HepG2 (cell line): ENCODE results near the gene BRCA1. TPM values are rescaled to one million over a fixed set of nuclear protein-coding genes. Genes with fewer than 3 reads are reported as not detected.

Experiments
- AGO1 ChIP-seq: fragments of 200-400 bp; formaldehyde crosslinking; IDR thresholded peaks from 2 replicates; pipeline ENCODE4 v1.6.1; 2017; ENCODE audit warnings: mild to moderate bottlenecking, low read depth, low read length, moderate library complexity; ENCODE audit not compliant: poor library complexity, severe bottlenecking
- CEBPB ChIP-seq: IDR thresholded peaks from 2 replicates; pipeline ENCODE4 v1.6.1; 2011; ENCODE audit warnings: low read depth, low read length, improper control_type of control experiment, borderline replicate concordance
- KDM4B ChIP-seq: sonication (generic); formaldehyde crosslinking; IDR thresholded peaks from 2 replicates; pipeline ENCODE4 v1.4.0; 2020; ENCODE audit warnings: missing genetic modification reagents
- NAIF1 ChIP-seq: sonication (generic); formaldehyde crosslinking; IDR thresholded peaks from 2 replicates; pipeline ENCODE4 v1.5.0; 2020; ENCODE audit warnings: mild to moderate bottlenecking, missing genetic modification reagents, borderline replicate concordance
- NFIB ChIP-seq: sonication (generic); formaldehyde crosslinking; IDR thresholded peaks from 2 replicates; pipeline ENCODE4 v1.9.0; 2021; ENCODE audit warnings: missing genetic modification reagents, mild to moderate bottlenecking, borderline replicate concordance
- NR3C1 ChIP-seq: sonication (generic); formaldehyde crosslinking; IDR thresholded peaks from 2 replicates; pipeline ENCODE4 v1.4.0; 2020; ENCODE audit warnings: missing genetic modification reagents
- SOX6 ChIP-seq, 2 experiments: fragments of 450-650 bp in 1 of 2; sonication (generic) in 1 of 2; formaldehyde crosslinking in 1 of 2; IDR thresholded peaks; 2 replicates each; pipeline versions ENCODE4 v1.4.0 to v1.6.1; 2017 to 2020; ENCODE audit warnings: antibody characterized with exemption in 1 of 2, mild to moderate bottlenecking in 1 of 2, missing genetic modification reagents in 1 of 2
- ZNF138 ChIP-seq: sonication (generic); formaldehyde crosslinking; IDR thresholded peaks from 2 replicates; pipeline ENCODE4 v1.5.0; 2020; ENCODE audit warnings: mild to moderate bottlenecking, low read depth, missing genetic modification reagents
- ZNF24 ChIP-seq: fragments of 450-650 bp; IDR thresholded peaks from 2 replicates; pipeline ENCODE4 v1.6.1; 2017; ENCODE audit warnings: antibody characterized with exemption, mild to moderate bottlenecking
- ZNF354B ChIP-seq: sonication (generic); formaldehyde crosslinking; IDR thresholded peaks from 2 replicates; pipeline ENCODE4 v1.8.0; 2022; ENCODE audit warnings: mild to moderate bottlenecking, missing genetic modification reagents
- ZNF607 ChIP-seq: sonication (generic); formaldehyde crosslinking; IDR thresholded peaks from 2 replicates; pipeline ENCODE4 v1.5.1; 2020; ENCODE audit warnings: missing genetic modification reagents, mild to moderate bottlenecking, borderline replicate concordance
- polyA plus RNA-seq, 8 experiments: library from polyadenylated mRNA; depleted of rRNA in 3 of 8; stranded (reverse) in 7 of 8; unstranded in 1 of 8; fragments of >200 nt; fragmentation: Illumina TruSeq in 4 of 8; extraction: Trizol in 4 of 8; gene quantifications; 2 replicates each; pipeline versions ENCODE4 v1.2.1 to v1.2.3, GENCODE V29; 2011 to 2016; ENCODE audit warnings: low read depth in 4 of 8, missing spikeins in 1 of 8, mixed read lengths in 1 of 8; ENCODE audit not compliant: insufficient read depth in 1 of 8
- total RNA-seq, 5 experiments: library from RNA; depleted of rRNA; stranded (reverse); fragments of >200 nt; fragmentation: Illumina TruSeq; extraction: Trizol; gene quantifications; 2 replicates each; pipeline ENCODE4 v1.2.3, GENCODE V29; 2016; ENCODE audit warnings: low read depth in 1 of 5
- TF ChIP-seq, protein P1 (sequence below): sonication (generic); formaldehyde crosslinking; IDR thresholded peaks from 2 replicates; pipeline ENCODE4 v1.4.0; 2020; ENCODE audit warnings: mild to moderate bottlenecking, missing genetic modification reagents, borderline replicate concordance
- TF ChIP-seq, protein P2 (sequence below): sonication (generic); formaldehyde crosslinking; IDR thresholded peaks from 2 replicates; pipeline ENCODE4 v1.4.0; 2020; ENCODE audit warnings: missing genetic modification reagents
- TF ChIP-seq, protein P3 (sequence below): sonication (generic); formaldehyde crosslinking; conservative IDR thresholded peaks from 2 replicates; pipeline ENCODE4 v1.4.0; 2020; ENCODE audit warnings: missing genetic modification reagents
- TF ChIP-seq, protein P4 (sequence below): sonication (generic); formaldehyde crosslinking; IDR thresholded peaks from 2 replicates; pipeline ENCODE4 v1.4.0; 2020; ENCODE audit warnings: missing genetic modification reagents, borderline replicate concordance
- TF ChIP-seq, protein P5 (sequence below): sonication (generic); formaldehyde crosslinking; IDR thresholded peaks from 2 replicates; pipeline ENCODE4 v1.8.0; 2022; ENCODE audit warnings: mild to moderate bottlenecking, missing genetic modification reagents

Gene BRCA1
- total and polyA plus RNA-seq, 2 of the 13 experiments (the other 11 are each of a cell fraction or from before 2014, with no cell fraction given) = 13.3 to 37.5 TPM

DNA sequence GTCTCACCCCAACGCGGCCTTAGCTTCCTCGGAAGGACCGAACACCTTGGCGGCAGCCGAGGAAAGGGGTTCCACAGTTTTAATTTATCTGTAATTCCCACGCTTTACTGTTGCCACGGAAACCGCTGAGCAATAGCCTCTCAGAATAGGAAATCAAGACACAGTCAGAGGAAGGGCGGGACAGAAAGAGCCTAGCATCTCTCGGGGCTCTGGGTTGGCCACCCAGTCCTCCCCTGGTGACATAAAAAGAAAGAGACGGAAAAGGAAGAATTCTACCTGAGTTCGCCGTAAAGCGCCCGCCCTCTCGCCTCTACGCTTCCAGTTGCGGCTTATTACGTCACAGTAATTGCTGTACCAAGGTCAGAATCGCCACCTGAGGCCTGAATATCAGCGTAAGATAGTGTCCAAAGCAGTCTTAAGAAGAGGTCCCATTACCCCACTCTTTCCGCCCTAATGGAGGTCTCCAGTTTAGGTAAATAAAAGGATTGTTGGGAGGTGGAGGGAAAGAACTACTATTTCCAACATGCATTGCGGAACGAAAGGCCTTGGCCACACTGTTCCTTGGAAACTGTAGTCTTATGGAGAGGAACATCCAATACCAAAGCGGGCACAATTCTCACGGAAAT, 45.1 kb upstream of the BRCA1 start (continued):
- TF ChIP-seq NAIF1 (CRISPR knock-in tag) = peak; percentile 90; the same call in 1 of the 2 replicates
- TF ChIP-seq, protein P1, sequence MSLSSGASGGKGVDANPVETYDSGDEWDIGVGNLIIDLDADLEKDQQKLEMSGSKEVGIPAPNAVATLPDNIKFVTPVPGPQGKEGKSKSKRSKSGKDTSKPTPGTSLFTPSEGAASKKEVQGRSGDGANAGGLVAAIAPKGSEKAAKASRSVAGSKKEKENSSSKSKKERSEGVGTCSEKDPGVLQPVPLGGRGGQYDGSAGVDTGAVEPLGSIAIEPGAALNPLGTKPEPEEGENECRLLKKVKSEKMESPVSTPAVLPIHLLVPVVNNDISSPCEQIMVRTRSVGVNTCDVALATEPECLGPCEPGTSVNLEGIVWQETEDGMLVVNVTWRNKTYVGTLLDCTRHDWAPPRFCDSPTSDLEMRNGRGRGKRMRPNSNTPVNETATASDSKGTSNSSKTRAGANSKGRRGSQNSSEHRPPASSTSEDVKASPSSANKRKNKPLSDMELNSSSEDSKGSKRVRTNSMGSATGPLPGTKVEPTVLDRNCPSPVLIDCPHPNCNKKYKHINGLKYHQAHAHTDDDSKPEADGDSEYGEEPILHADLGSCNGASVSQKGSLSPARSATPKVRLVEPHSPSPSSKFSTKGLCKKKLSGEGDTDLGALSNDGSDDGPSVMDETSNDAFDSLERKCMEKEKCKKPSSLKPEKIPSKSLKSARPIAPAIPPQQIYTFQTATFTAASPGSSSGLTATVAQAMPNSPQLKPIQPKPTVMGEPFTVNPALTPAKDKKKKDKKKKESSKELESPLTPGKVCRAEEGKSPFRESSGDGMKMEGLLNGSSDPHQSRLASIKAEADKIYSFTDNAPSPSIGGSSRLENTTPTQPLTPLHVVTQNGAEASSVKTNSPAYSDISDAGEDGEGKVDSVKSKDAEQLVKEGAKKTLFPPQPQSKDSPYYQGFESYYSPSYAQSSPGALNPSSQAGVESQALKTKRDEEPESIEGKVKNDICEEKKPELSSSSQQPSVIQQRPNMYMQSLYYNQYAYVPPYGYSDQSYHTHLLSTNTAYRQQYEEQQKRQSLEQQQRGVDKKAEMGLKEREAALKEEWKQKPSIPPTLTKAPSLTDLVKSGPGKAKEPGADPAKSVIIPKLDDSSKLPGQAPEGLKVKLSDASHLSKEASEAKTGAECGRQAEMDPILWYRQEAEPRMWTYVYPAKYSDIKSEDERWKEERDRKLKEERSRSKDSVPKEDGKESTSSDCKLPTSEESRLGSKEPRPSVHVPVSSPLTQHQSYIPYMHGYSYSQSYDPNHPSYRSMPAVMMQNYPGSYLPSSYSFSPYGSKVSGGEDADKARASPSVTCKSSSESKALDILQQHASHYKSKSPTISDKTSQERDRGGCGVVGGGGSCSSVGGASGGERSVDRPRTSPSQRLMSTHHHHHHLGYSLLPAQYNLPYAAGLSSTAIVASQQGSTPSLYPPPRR (CRISPR knock-in tag) = no peak
- TF ChIP-seq, protein P2, sequence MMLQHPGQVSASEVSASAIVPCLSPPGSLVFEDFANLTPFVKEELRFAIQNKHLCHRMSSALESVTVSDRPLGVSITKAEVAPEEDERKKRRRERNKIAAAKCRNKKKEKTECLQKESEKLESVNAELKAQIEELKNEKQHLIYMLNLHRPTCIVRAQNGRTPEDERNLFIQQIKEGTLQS (CRISPR knock-in tag) = no peak; the same call in 1 of the 2 replicates
- TF ChIP-seq, protein P3, sequence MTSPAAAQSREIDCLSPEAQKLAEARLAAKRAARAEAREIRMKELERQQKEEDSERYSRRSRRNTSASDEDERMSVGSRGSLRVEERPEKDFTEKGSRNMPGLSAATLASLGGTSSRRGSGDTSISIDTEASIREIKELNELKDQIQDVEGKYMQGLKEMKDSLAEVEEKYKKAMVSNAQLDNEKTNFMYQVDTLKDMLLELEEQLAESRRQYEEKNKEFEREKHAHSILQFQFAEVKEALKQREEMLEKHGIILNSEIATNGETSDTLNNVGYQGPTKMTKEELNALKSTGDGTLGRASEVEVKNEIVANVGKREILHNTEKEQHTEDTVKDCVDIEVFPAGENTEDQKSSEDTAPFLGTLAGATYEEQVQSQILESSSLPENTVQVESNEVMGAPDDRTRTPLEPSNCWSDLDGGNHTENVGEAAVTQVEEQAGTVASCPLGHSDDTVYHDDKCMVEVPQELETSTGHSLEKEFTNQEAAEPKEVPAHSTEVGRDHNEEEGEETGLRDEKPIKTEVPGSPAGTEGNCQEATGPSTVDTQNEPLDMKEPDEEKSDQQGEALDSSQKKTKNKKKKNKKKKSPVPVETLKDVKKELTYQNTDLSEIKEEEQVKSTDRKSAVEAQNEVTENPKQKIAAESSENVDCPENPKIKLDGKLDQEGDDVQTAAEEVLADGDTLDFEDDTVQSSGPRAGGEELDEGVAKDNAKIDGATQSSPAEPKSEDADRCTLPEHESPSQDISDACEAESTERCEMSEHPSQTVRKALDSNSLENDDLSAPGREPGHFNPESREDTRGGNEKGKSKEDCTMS (CRISPR knock-in tag) = no peak
- TF ChIP-seq KDM4B = peak; percentile 9; the same call in 1 of the 2 replicates
- no peak for TF ChIP-seq NR3C1
- TF ChIP-seq ZNF354B (CRISPR knock-in tag) = peak; percentile 68
- TF ChIP-seq ZNF607 = peak; percentile 23; the same call in 1 of the 2 replicates
- TF ChIP-seq SOX6 (IDR thresholded peaks at IDR 0.05) = no peak
- TF ChIP-seq SOX6 (CRISPR knock-in tag; IDR thresholded peaks at IDR 0.05) = no peak
- no peak for TF ChIP-seq ZNF24
- no peak for TF ChIP-seq AGO1
- TF ChIP-seq, protein P4, sequence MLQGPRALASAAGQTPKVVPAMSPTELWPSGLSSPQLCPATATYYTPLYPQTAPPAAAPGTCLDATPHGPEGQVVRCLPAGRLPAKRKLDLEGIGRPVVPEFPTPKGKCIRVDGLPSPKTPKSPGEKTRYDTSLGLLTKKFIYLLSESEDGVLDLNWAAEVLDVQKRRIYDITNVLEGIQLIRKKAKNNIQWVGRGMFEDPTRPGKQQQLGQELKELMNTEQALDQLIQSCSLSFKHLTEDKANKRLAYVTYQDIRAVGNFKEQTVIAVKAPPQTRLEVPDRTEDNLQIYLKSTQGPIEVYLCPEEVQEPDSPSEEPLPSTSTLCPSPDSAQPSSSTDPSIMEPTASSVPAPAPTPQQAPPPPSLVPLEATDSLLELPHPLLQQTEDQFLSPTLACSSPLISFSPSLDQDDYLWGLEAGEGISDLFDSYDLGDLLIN = no peak
- TF ChIP-seq, protein P5, sequence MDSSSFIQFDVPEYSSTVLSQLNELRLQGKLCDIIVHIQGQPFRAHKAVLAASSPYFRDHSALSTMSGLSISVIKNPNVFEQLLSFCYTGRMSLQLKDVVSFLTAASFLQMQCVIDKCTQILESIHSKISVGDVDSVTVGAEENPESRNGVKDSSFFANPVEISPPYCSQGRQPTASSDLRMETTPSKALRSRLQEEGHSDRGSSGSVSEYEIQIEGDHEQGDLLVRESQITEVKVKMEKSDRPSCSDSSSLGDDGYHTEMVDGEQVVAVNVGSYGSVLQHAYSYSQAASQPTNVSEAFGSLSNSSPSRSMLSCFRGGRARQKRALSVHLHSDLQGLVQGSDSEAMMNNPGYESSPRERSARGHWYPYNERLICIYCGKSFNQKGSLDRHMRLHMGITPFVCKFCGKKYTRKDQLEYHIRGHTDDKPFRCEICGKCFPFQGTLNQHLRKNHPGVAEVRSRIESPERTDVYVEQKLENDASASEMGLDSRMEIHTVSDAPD (CRISPR knock-in tag) = peak; percentile 57; the same call in 1 of the 2 replicates
- TF ChIP-seq ZNF138 = no peak
- TF ChIP-seq CEBPB = peak; percentile 69
- TF ChIP-seq NFIB (CRISPR knock-in tag) = no peak
